Forelimb muscle (tissue), 1 donor: ENCODE measurements around the gene PI4KA. TPM values are rescaled to one million over a fixed set of nuclear protein-coding genes. Genes with fewer than 3 reads are reported as not detected.
"Not testable (repeated sequence)": the region's sequence is repeated elsewhere in the genome, so short reads cannot be mapped to it uniquely, and the experiment has no call there.

ENCODE experiments used
- DNase-seq: peaks from one replicate; pipeline ENCODE4 v3.0.0-alpha.2; 2013; ENCODE audit warnings: low read depth
- polyA plus RNA-seq: library from polyadenylated mRNA; unstranded; fragments of 120-200 nt; gene quantifications from one replicate; pipeline ENCODE4 v1.2.1, GENCODE V29; 2013; ENCODE audit not compliant: insufficient read length

PI4KA gene
- polyA plus RNA-seq, 1 donor = 30.3 TPM

DNA sequence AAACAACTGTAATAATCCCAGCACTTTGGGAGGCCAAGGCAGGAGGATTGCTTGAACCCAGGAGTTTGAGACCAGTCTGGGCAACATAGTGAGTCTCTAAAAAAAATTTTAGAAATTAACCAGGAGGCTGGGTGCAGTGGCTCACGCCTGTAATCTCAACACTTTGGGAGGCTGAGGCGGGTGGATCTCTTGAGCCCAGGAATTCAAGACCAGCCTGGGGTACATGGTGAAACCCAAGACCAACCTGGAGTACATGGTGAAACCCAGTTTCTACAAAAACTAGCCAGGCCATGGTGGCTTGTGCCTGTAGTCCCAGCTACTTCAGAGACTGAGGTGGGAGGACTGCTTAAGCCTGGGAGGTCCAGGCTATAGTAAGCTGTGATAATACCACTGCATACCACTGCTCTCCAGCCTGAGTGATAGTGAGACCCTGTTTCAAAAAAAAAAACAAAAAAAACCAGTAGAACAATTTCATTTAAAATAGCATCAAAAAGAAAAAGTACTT, 11.2 kb downstream of the PI4KA start:
- no peak for DNase-seq

DNA sequence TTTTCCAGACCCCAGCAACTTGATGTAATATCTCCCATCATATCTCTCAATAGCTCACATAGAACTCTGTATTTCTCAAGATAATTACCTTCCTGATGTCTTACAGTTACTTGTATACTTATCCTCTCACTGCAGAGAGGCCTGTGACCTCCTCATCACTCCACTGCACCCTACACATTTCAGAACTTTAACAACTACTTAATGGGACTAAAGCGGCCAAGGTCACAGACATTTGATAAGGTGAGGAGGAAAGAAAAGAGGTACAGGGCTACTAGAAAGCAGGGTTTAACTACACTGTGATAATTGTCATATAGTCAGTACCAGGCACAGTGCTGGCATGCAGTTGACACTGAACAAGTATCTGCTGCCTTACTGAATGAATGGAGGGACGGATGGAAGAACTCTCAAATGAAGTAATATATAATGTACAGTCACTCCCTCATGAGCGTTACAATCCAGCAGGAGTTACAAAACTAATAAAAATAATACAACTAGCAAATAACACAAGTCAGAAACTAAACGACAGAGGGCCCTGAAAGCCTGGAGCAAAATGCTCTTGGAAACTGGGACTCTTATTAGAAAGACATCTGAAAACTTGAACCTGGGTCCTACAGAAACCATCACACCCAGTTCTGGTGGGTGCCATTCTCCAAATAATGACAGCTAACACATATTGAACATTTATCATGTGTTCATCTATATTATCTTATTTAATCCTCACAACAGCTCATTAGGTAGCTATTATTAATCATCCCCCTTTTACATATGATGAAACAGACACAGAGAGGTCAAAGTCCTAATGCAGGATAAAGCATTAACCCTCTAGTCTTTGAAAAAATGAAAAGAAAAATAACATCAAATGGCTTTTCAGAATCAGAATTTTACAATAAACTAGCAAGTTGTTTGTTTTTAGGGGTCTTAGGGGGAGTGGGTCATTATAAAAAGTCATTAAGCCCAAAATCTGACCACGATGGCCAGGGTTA, 14.3 kb downstream of the PI4KA start:
- DNase-seq = no peak

DNA sequence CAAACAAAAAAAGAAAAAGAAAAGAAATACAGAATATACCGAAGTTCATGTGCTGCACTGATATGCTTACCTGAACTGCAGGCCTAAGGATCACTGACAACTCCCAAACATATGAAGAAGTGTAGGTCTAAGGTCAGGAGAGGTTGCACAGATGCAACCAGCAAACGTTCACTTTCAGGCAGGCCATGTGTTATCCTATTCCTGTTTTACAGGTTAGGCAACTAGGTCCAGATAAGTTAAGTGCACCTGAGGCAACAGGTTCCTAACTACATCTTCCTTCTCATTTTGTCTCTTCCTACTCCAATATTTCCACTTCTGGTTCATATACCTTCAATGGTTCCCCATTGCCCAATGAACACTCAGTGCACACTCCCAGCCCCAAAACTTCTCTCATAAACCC, 15.1 kb downstream of the PI4KA start:
- DNase-seq = no peak

DNA sequence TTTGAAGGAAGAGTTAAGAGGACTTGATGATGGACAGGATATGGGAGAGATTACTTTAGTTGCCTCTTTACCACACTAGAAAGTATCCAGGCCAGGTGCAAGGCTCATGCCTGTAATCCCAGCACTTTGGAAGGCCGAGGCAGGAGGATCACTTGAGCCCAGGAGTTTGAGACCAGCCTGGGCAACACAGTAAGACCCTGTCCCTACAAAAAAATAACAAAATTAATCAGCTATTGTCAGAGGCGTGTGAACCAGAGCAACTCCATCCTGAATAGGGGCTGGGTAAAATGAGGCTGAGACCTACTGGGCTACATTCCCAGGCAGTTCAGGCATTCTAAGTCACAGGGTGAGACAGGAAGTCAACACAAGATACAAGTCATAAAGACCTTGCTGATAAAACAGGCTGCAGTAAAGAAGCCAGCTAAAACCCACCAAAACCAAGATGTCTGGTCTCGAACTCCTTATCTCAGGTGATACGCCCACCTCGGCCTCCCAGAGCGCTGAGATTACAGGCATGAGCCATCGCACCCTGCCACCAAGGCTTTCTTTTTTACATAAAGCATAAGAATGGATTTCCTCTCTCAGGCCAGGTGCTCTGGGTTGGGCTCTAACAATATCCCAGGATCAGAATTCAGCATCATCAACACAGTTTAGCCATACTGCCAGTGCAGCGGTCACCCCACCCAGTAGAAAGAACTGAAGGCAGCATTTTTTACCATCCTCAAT, 17.8 kb downstream of the PI4KA start:
- no peak for DNase-seq

DNA sequence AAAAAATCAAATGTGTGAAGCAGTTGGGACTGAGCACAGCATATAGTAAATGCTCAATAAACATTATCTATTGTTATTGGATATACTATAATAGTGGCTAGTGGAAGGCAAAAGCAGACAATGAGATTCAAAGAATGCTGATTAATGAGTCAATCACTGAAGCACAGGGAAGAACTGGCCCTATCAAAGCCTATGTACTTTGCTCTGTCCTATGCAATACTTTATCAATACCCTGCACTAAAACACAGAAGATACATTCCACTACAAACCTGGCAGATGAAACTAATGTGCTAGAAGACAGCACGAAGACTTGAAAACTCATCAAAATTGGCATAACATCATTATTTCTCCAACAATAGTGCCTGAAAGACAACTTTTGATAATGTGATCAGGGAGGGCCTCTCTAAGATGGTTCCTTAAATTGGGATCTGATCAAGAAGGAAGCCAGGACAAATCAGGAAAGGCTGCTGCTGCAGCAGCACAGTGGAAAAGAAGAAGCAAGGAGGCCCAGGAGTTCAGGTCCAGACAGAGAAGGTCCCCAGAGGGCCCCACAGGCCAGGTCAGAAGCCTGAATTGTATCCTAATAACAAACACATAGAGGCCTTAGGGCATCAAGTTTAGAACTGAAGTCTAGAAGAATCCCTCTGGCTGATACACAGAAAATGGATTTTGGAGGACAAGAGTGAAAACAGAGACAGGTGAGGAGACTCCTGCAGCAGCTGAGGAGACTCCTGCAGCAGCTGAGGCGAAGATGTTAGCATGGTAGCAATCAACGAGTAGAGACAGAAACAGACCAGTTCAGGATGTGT, 18.6 kb downstream of the PI4KA start:
- no peak for DNase-seq

DNA sequence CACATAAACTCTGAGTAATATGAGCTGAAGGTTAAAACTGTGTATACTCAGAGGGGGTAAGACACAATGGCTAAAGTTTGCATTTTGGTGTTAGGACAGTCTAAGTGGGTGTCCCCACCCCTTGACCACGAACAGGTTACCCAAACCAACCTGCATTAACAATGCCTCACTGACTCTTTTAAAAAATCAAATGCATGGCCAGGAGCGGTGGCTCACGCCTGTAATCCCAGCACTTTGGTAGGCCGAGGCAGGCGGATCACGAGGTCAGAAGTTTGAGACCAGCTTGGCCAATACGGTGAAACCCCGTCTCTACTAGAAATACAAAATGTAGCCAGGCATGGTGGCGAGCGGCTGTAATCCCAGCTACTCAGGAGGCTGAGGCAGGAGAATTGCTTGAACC, 19.3 kb downstream of the PI4KA start:
- not testable (repeated sequence) for DNase-seq

DNA sequence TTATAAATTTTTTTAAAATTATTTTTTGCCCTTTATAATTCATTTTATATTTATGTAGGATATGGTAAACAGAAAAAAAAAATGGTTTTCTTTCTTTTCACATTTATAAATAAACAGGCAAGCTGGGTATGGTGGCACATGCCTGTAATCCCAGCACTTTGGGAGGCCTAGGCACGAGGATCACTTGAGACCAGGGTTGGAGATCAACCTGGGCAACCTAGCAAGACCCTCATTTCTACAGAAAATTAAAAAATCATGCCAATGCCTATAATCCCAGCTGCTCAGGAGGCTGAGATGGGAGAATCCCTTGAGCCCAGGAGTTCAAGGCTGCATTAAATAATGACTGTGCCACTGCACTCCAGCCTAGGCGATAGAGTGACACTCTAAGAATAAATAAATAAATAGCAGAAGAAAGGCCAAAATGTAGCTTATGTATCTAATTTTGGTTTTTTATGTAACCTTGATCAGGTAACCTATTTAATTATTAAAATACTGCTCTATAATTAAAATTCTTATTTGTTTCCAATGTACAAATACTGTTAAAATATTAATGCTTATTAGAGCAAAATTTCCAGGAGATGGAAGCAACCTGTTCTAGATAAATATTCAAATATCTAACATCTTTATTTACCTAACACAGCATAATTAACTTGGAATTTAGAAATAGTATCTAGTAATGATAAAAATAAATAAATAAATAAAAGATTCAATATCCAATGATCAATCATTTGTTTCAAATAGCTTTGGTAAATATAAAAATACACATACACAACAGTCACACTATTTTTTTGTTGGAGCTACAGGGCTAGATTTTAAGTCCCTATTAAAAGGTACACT, 21.4 kb downstream of the PI4KA start:
- DNase-seq = no peak

DNA sequence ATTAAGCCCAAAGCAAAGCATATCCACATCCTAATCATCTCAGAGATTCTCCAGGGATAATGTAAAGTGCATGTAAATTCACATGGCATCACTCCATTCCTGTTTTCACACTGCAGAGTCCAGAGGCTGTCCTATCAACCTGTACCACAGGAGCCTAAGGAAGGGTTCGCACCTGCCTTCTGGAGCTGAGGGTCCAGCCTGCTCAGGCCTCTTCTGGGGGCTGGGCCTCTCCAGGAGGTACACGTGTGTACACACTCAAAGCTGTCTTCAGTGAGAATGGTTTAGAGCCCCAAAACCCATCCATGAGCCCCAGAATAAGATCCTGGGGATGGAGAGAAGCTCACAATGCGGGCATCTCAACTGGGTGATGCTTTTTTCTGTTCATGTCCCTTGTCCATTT, 23.9 kb downstream of the PI4KA start:
- DNase-seq = no peak

DNA sequence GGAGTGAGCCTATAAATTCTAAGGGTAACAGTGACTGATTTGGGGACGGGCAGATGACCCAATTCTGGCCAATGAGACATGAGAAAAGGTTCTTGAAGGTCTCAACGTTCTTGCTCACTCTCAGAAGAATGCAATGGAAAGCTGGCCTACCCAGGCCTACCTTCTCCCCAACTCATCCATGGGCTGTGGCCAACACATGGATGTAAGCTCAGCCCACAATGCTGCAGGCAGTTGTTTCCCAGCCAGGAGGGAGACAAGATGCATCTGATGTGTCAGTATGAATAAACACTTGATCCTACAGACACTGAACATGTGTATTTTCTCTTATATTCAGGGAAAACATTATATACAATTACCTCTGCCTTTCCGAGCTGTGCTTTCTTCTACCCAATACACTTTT, 24.4 kb downstream of the PI4KA start:
- DNase-seq = no peak

DNA sequence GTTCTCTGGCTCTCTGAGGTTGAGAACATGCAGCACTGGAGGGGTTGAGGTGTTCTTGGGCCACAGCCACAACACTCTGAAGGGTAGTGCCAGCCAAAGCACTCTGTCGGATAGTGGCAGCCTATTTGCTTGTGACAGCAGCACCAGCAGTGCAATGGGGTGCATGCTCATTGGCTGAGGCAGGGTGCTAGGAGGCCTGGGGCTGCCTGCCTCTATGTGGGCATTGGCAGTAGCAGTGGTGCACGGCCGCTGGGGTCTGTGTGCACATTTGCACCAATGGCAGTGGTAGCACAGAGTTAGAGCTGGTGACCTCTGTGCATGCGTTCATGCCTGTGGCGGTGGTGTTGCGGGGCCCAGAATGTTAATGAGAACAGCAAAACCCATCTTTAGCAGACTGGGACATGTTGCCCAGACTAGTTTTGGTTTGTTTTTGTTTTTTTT, 25.4 kb downstream of the PI4KA start:
- no peak for DNase-seq

DNA sequence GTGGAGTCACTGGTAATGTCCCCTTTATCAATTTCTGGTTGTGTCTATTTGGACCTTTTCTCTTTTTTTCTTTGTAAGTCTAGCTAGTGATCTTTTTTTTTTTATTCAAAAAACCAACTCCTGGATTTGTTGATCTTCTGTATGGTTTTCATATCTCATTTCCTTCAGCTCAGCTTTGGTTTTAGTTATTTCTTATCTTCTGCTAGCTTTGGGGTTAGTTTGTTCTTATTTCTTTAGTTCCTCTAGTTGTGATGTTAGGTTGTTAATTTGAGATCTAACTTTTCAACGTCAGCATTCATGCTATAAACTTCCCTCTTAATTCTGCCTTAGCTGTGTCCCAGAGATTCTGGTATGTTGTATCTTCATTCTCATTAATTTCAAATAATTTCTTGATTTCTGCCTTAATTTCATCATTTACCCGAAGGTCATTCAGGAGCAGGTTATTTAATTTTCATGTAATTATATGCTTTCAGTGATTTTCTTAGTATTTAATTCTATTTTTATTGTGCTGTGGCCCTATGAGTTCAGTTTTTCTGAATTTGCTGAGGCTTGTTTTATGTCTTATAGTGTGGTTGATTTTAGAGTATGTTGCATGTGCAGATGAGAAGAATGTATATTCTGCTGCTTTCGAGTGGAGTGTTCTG, 29.0 kb downstream of the PI4KA start:
- DNase-seq = no peak

DNA sequence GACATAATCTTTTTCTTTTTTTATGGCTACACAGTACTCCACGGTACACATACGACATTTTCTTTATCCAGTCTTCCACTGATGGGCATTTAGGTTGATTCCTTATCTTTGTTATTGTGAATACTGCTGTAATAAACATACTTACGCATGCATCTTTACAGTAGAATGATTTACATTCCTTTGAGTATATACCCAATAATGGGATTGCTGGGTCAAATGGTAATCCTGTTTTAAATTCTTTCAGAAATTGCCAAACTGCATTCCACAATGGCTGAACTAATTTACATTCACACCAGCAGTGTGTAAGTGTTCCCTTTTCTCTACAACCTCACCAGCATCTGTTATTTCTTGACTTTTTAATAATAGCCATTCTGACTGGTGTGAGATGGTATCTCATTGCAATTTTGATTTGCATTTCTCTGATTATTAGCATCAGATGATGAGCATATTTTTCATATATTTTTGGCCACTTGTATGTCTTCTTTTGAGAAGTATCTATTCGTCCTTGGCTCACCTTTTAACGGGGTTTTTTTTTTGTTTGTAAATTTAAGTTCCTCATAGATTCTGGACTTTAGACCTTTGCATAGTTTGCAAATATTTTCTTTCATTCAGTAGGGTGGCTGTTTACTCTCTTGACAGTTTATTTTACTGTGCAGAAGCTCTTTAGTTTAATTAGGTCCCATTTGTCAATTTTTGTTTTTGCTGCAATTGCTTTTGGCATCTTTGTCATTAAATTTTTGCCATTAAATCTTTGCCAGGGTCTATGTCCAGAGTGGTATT, 32.0 kb downstream of the PI4KA start:
- DNase-seq = not testable (repeated sequence)

DNA sequence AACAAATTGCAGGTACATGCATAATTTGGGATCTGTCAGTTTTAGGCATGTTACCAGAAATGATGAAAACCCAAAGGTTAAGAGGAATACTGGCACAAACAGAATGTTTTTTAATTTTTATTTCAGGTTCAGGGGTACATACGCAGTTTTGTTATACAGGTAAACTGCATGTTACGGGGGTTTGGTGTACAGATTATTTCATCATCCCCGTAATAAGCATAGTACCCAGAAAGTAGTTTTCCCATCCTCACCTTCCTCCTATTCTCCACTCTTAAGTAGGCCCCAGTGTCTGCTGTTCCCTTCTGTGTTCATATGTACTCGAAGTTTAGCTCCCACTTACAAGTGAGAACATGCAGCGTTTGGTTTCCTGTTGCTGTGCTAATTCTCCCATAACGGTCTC, 33.0 kb downstream of the PI4KA start:
- no peak for DNase-seq

DNA sequence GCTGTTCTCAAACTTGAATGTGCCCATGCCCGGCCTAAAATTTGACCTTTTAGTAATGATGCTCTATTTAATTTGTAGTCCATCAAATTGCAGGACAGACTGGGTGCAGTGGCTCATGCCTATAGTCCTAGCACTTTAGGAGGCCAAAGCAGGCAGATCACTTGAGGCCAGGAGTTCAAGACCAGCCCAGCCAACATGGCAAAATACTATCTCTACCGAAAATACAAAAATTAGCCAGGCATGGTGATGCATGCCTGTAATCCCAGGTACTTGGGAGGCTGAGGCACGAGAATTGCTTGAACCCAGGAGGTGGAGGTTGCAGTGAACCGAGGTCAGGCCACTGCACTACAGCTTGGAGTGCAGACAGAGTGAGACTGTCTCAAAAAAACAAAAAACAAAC, 33.4 kb downstream of the PI4KA start:
- not testable (repeated sequence) for DNase-seq

DNA sequence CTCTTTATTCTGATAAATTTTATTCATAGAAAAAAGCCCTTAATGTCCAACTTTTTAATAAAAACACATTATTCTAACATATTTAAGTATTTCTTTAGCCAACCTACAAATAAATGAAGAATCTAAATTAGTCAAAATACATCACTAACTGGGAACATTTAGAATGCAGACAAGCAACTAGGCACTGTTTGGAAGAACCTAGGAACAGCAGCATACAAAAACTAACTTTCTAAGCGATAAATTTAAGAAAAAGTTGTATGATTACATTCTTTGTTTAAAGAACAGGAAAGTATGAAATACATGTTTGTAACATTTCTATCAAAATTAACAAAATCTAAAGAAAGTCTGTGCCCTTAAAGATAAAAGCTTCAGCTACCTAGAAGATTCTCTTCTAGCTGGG, 35.3 kb downstream of the PI4KA start:
- no peak for DNase-seq

DNA sequence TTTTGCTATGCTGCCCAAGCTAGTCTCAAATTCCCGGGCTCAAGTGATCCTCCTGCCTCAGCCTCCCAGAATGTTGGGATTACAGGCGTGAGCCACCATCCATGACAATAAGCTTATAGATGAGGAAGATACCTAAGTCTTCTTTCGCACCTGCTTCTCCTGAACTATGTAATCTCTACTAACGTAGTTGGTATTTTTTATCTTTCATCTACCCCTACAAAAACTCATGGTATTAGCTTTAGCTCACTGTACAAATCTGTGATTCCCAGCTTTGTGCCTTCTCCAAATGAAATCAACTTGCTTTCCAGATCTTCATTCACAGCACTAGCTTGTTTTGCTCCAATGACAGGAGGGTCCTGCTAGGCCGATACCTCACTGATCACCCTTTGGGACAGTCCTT, 36.4 kb downstream of the PI4KA start:
- DNase-seq = no peak

DNA sequence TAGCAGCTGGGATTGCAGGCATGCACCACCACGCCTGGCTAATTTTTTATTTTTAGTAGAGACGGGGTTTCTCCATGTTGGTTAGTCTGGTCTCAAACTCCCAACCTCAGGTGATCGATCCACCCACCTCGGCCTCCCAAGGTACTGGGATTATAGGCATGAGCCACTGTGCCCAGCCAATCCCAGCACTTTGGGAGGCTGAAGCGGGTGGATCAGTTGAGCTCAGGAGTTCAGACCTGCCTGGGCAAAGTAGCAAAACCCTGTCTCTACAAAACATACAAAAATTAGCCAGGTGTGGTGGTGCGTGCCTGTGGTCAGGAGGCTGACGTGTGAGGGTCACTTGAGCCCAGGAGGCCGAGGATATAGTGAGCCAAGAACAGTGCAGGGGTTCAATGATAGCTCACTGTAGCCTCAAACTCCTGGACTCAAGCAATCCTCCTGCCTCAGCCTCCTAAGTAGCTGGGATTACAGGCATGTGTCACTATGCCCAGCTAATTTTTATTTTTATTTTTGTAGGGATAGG, 36.8 kb downstream of the PI4KA start:
- not testable (repeated sequence) for DNase-seq

DNA sequence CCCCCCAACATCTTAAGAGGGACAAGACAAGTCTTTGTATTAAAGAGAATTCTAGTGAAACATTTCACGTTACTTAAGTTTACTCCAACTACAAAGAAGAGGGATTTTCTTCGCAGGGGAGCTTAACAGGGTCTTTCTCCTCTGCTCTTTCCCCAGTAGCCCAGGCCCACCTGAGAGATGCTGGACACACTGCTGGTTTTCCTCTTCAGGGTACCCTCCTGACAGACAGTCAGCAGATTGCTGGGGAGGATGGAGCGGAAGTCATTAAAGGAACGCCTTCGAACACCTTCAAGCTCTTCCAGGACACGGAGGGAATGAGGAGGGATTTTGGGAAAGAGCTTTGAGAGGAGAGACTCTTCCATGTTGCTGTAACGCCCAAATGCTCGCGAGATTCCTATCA, 39.1 kb downstream of the PI4KA start:
- DNase-seq = no peak

DNA sequence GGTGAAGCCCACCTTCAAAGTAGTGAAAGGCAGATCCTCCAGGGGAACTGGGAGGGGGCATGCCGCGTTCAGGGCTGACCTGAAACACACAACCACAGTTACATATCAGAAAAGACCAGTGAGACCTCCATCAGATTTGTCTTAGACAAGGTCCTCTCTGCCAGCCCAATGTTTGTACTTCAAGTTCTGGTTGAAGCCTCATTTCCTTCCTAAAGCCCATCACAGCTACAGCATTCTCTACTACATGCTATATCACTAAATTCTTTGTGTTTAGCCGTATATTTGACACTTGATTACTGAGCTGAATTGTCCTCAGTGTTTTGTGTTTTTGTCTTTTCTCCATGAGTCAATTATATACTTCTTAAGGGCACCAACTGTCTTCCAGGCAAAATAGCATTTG, 40.1 kb downstream of the PI4KA start:
- DNase-seq = no peak
